HG03045 (cell line): ENCODE data around the gene C11orf91.
"Not testable (repeated sequence)": the region's sequence is repeated elsewhere in the genome, so short reads cannot be mapped to it uniquely, and the experiment has no call there.

ENCODE experiments used
- ATAC-seq: cut with Tn5 transposase; IDR thresholded peaks from one replicate; pipeline ENCODE4 v1.9.1; 2021; ENCODE audit warnings: mild to moderate bottlenecking, moderate library complexity; ENCODE audit not compliant: unreplicated experiment

The C11orf91 gene

GRCh38 chr11:33672273-33672672 lies 28.4 kb downstream of the C11orf91 start:
- no peak for ATAC-seq

GRCh38 chr11:33670250-33671011 lies 30.2 kb downstream of the C11orf91 start:
- no peak for ATAC-seq

- no peak for ATAC-seq
Measured at GRCh38 chr11:33669598-33670249, 30.9 kb downstream of the C11orf91 start.

- ATAC-seq = no peak
Measured at GRCh38 chr11:33668951-33669596, 31.6 kb downstream of the C11orf91 start.

- no peak for ATAC-seq
Measured at GRCh38 chr11:33668468-33668825, 32.2 kb downstream of the C11orf91 start.

- no peak for ATAC-seq
Measured at GRCh38 chr11:33667819-33668467, 32.7 kb downstream of the C11orf91 start.

- no peak for ATAC-seq
Measured at GRCh38 chr11:33665350-33666106, 35.1 kb downstream of the C11orf91 start.

- ATAC-seq = no peak
Measured at GRCh38 chr11:33664827-33665226, 35.8 kb downstream of the C11orf91 start.

- ATAC-seq = no peak
Measured at GRCh38 chr11:33664166-33664565, 36.5 kb downstream of the C11orf91 start.

GRCh38 chr11:33663121-33663520 lies 37.5 kb downstream of the C11orf91 start:
- no peak for ATAC-seq

- ATAC-seq = not testable (repeated sequence)
Measured at GRCh38 chr11:33661526-33661925, 39.1 kb downstream of the C11orf91 start.

GRCh38 chr11:33660962-33661361 lies 39.7 kb downstream of the C11orf91 start:
- ATAC-seq = no peak

GRCh38 chr11:33659370-33660139 lies 41.1 kb downstream of the C11orf91 start:
- ATAC-seq = no peak

GRCh38 chr11:33658195-33658900 lies 42.3 kb downstream of the C11orf91 start:
- ATAC-seq = no peak

GRCh38 chr11:33657757-33658156 lies 42.9 kb downstream of the C11orf91 start:
- no peak for ATAC-seq

- no peak for ATAC-seq
Measured at GRCh38 chr11:33656768-33657167, 43.9 kb downstream of the C11orf91 start.

- ATAC-seq = peak; percentile 66
Measured at GRCh38 chr11:33655842-33656600, 44.6 kb downstream of the C11orf91 start.

GRCh38 chr11:33654594-33654993 lies 46.0 kb downstream of the C11orf91 start:
- ATAC-seq = no peak

- ATAC-seq = no peak
Measured at GRCh38 chr11:33652930-33653329, 47.7 kb downstream of the C11orf91 start.
